Measurements from ENCODE around the gene ADGRL3.
"Not testable (repeated sequence)": the region's sequence is repeated elsewhere in the genome, so short reads cannot be mapped to it uniquely, and the experiment has no call there.

Gene ADGRL3

GRCh38 chr4:61760820-61761219 is 560.7 kb downstream of the ADGRL3 start:
- TF ChIP-seq CTCF (IDR thresholded peaks at IDR 0.05; ENCODE audit: extremely low read depth, insufficient read depth, missing control alignments): no peak
- DNase-seq (ENCODE audit: low spot score): no peak
- in situ Hi-C loops (cut with MboI; ENCODE audit: low pct_unique_long_range_greater_than_20kb, low sequenced_read_pairs, unreplicated experiment): no loop called here

- TF ChIP-seq CTCF (IDR thresholded peaks at IDR 0.05; ENCODE audit: extremely low read depth, insufficient read depth, missing control alignments): no peak
- in situ Hi-C loops (cut with MboI; ENCODE audit: low pct_unique_long_range_greater_than_20kb, low sequenced_read_pairs, unreplicated experiment): no loop called here
- DNase-seq (ENCODE audit: low spot score): no peak
Observed at GRCh38 chr4:61762722-61763627, 562.8 kb downstream of the ADGRL3 start.

- DNase-seq (ENCODE audit: low spot score): no peak
- in situ Hi-C loops (cut with MboI; ENCODE audit: low pct_unique_long_range_greater_than_20kb, low sequenced_read_pairs, unreplicated experiment): no loop called here
- TF ChIP-seq CTCF (IDR thresholded peaks at IDR 0.05; ENCODE audit: extremely low read depth, insufficient read depth, missing control alignments): no peak
Observed at GRCh38 chr4:61763682-61764081, 563.6 kb downstream of the ADGRL3 start.

- in situ Hi-C loops (cut with MboI; ENCODE audit: low pct_unique_long_range_greater_than_20kb, low sequenced_read_pairs, unreplicated experiment); DNase-seq (ENCODE audit: low spot score): not testable (repeated sequence)
Observed at GRCh38 chr4:61764090-61764489, 564.0 kb downstream of the ADGRL3 start.

- DNase-seq (ENCODE audit: low spot score); in situ Hi-C loops (cut with MboI; ENCODE audit: low pct_unique_long_range_greater_than_20kb, low sequenced_read_pairs, unreplicated experiment): not testable (repeated sequence)
Observed at GRCh38 chr4:61769444-61770167, 569.5 kb downstream of the ADGRL3 start.

- in situ Hi-C loops (cut with MboI; ENCODE audit: low pct_unique_long_range_greater_than_20kb, low sequenced_read_pairs, unreplicated experiment): no loop called here
- no peak for TF ChIP-seq CTCF (IDR thresholded peaks at IDR 0.05; ENCODE audit: extremely low read depth, insufficient read depth, missing control alignments)
- no peak for DNase-seq (ENCODE audit: low spot score)
Observed at GRCh38 chr4:61770456-61770855, 570.3 kb downstream of the ADGRL3 start.

GRCh38 chr4:61771056-61771455 is 570.9 kb downstream of the ADGRL3 start:
- DNase-seq (ENCODE audit: low spot score): no peak
- in situ Hi-C loops (cut with MboI; ENCODE audit: low pct_unique_long_range_greater_than_20kb, low sequenced_read_pairs, unreplicated experiment): no loop called here
- TF ChIP-seq CTCF (IDR thresholded peaks at IDR 0.05; ENCODE audit: extremely low read depth, insufficient read depth, missing control alignments): no peak
